SK-N-MC (cell line): ENCODE data around the gene MED19.
A peak's percentile ranks its signal among the peaks of the same experiment; 100 is the strongest.
"Not testable (repeated sequence)": the region's sequence is repeated elsewhere in the genome, so short reads cannot be mapped to it uniquely, and the experiment has no call there.

Experiments used
- DNase-seq: peaks from one replicate; pipeline ENCODE4 v3.0.0-alpha.2; 2011; ENCODE audit warnings: low read depth, low spot score
- H3K27ac ChIP-seq: fragments of 200-600 bp; sonication (generic); 2 replicates; pipeline ENCODE4 v1.5.1; 2016; ENCODE audit warnings: mixed run types
- H3K36me3 ChIP-seq: fragments of 200-600 bp; sonication (generic); 2 replicates; pipeline ENCODE4 v1.6.1; 2017; ENCODE audit warnings: antibody characterized with exemption, low read length, mixed read lengths; ENCODE audit not compliant: insufficient read depth
- H3K4me3 ChIP-seq: fragments of 200-600 bp; sonication (generic); 2 replicates; pipeline ENCODE4 v1.5.1; 2016
- H3K9ac ChIP-seq: fragments of 200-600 bp; sonication (generic); 2 replicates; pipeline ENCODE4 v1.8.0; 2017; ENCODE audit warnings: mixed run types, mixed read lengths; ENCODE audit not compliant: insufficient read length
- H3K9me3 ChIP-seq: fragments of 200-600 bp; sonication (generic); 2 replicates; pipeline ENCODE4 v1.6.1; 2017; ENCODE audit warnings: low read depth, mild to moderate bottlenecking, antibody characterized with exemption, low read length, moderate library complexity, mixed read lengths
- EZH2 ChIP-seq: fragments of 200-600 bp; sonication (generic); IDR thresholded peaks from one replicate; pipeline ENCODE4 v1.6.1; 2017; ENCODE audit warnings: antibody characterized with exemption
- FOXP2 ChIP-seq: optimal IDR thresholded peaks from 2 replicates; pipeline ENCODE3; 2011; ENCODE audit warnings: mild to moderate bottlenecking, moderate library complexity; ENCODE audit not compliant: insufficient read depth; ENCODE audit errors: extremely low read length, control extremely low read depth
- POLR2AphosphoS5 ChIP-seq: IDR thresholded peaks from 2 replicates; pipeline ENCODE4 v1.6.1; 2012; ENCODE audit warnings: mild to moderate bottlenecking, low read depth, low read length, borderline replicate concordance

Gene MED19

GRCh38 chr11:57742087-57742452, 30.1 kb upstream of the MED19 start:
- Histone ChIP-seq H3K27ac (peak overlapping the region; percentile 77), H3K9me3 (no peaks in the 10 kb centered on the region), H3K4me3 (peak overlapping the region; percentile 84), H3K36me3 (peaks cover 47% of the 10 kb centered on the region), H3K9ac (peak overlapping the region; percentile 94)
- TF ChIP-seq EZH2 (no peak), FOXP2 (no peak), POLR2AphosphoS5 (no peak)
- DNase-seq: no peak

DNA sequence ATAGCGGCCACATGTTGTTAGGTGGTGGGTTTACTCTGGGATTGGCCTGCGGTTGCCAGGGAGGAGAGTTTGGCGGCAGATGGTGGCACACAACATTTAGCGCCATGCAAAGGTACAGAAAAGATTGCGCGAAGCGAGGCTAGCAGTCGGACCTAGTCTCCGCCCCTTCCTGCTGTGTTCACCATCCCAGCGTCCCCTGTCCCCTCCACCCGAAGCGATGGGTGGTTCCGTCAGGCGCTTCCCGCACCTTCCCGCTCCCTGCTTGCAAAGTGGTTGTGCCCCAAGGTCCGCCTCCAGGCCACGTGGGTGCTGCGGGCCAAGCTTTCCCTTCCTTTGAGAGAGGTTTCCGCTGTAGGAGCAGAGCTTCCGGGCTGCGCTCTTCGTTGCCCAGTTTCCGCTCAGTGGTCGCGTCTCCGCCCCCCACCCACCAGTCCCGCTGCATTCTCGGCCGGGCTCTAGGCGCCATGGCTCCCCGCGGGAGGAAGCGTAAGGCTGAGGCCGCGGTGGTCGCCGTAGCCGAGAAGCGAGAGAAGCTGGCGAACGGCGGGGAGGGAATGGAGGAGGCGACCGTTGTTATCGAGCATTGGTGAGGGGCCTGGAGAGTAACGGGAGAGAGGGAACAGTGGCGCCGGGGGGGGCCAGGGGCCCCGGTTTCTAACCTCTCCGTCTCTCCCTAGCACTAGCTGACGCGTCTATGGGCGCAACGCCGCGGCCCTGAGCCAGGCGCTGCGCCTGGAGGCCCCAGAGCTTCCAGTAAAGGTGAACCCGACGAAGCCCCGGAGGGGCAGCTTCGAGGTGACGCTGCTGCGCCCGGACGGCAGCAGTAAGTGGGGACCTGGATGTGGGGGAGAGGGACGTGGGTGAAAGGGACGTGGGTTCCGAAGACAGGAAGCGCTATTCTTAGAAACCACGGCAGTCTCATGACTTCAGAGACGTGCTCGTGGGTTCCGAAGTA, 29.4 kb upstream of the MED19 start, which contains the start of gene SELENOH:
SELENOH (plus strand) TSS at position 360 of the 955 bp plus-strand sequence; CDS start at position 465, 105 bp downstream.
- peak within 1 kb of the TSS; percentile 84 for H3K4me3 ChIP-seq
- peak within 1 kb of the TSS; percentile 94 for H3K9ac ChIP-seq
- H3K9me3 ChIP-seq: no peaks in the 10 kb centered on the region
- H3K27ac ChIP-seq: peak within 1 kb of the TSS; percentile 87
- peak; percentile 97 for TF ChIP-seq POLR2AphosphoS5
- TF ChIP-seq EZH2: no peak
- peak; percentile 90 for TF ChIP-seq FOXP2
- peaks cover 47% of the 10 kb centered on the region for H3K36me3 ChIP-seq
- DNase-seq: peak; percentile 94

- H3K27ac ChIP-seq: peak overlapping the region; percentile 26; the same call in 1 of the 2 replicates
- no peak for DNase-seq
- H3K36me3 ChIP-seq: peaks cover 35% of the 10 kb centered on the region
- TF ChIP-seq POLR2AphosphoS5 (no peak), FOXP2 (no peak), EZH2 (no peak)
- H3K9ac ChIP-seq: no peak overlapping the region
- no peak overlapping the region for H3K4me3 ChIP-seq
- no peaks in the 10 kb centered on the region for H3K9me3 ChIP-seq
Measured at GRCh38 chr11:57735619-57736298, 23.7 kb upstream of the MED19 start.

GRCh38 chr11:57732661-57733060, 20.6 kb upstream of the MED19 start:
- TF ChIP-seq EZH2 (no peak), FOXP2 (no peak)
- no peak for DNase-seq
- H3K4me3 ChIP-seq: no peak overlapping the region
- no peak overlapping the region for H3K27ac ChIP-seq
- H3K9ac ChIP-seq: no peak overlapping the region
- peaks cover 21% of the 10 kb centered on the region for H3K36me3 ChIP-seq
- no peaks in the 10 kb centered on the region for H3K9me3 ChIP-seq

DNA sequence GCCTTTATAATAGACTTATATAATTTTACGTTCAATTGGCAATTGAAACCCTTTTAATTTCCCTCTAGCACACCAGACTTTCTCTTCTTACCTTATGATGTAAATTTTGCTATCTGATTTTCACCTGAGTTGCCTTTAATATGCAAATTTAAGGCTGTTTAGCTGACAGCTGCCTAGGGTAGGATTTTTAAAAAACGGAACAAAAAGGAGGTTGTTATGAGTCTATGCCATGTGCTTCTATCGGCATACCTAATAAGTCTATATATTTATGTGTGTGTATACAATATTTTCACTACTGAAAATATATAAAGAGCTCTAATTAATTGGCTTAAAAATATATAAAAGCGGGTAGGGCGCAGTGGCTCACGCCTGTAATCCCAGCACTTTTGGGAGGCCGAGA, 17.5 kb upstream of the MED19 start:
- Histone ChIP-seq H3K27ac (no peak overlapping the region), H3K9ac (no peak overlapping the region), H3K9me3 (no peaks in the 10 kb centered on the region), H3K36me3 (peaks cover 11% of the 10 kb centered on the region), H3K4me3 (no peak overlapping the region)
- TF ChIP-seq POLR2AphosphoS5: no peak
- no peak for TF ChIP-seq FOXP2
- no peak for TF ChIP-seq EZH2
- DNase-seq: no peak

DNA sequence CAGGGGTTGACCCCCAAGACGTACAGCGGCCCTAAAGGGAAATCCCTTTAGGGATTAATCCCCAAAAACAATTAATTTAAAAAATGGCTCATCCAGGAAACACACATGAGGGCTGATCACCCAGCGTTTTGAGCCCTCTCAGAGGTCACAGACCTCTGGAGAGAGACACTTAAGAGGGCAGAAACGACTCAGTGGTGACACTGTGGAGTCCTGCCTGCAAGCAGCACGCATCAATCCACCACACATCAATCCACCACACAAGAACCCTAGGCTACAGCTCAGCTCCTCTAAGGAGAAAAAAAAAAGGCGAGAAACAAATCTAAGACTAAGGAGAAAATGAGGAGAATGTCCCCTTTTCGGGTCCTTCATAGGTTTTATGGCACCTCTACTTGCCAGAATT, 16.8 kb upstream of the MED19 start:
- Histone ChIP-seq H3K9me3 (no peaks in the 10 kb centered on the region), H3K27ac (peak overlapping the region; percentile 13; the same call in 1 of the 2 replicates), H3K36me3 (peaks cover 7% of the 10 kb centered on the region), H3K9ac (no peak overlapping the region), H3K4me3 (no peak overlapping the region)
- TF ChIP-seq FOXP2 (no peak), POLR2AphosphoS5 (no peak), EZH2 (no peak)
- DNase-seq: no peak

DNA sequence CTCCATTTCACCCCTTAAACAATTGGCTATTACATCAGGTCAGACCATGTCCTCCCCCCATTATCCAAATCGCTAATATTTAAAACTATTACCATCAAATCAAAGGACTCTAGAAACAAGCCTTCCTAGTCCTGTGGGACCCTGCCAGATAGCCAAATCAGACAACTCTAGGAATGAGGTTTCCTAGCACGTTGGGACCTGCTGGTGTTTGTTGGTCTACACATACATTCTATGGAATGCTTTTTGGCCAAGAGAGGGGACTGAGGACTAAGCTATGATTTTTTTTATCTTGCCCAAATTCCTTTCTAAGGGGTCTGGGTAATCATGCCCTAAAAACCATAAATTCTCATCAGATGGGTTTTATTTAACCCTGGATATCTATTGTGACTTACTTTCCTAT, 15.2 kb upstream of the MED19 start:
- peaks cover 11% of the 10 kb centered on the region; the same call in 1 of the 2 replicates for H3K36me3 ChIP-seq
- no peak overlapping the region for H3K4me3 ChIP-seq
- no peak overlapping the region for H3K9ac ChIP-seq
- H3K27ac ChIP-seq: no peak overlapping the region
- no peaks in the 10 kb centered on the region for H3K9me3 ChIP-seq
- no peak for DNase-seq
- no peak for TF ChIP-seq POLR2AphosphoS5
- no peak for TF ChIP-seq EZH2
- no peak for TF ChIP-seq FOXP2

GRCh38 chr11:57716726-57717125, 4.7 kb upstream of the MED19 start:
- not testable (repeated sequence) for DNase-seq, H3K4me3 ChIP-seq, H3K27ac ChIP-seq, H3K9me3 ChIP-seq, H3K9ac ChIP-seq
- H3K36me3 ChIP-seq: peaks cover 26% of the 10 kb centered on the region
